Uterus (tissue), 4 donors: Measurements from ENCODE around the gene ISG15. TPM values are rescaled to one million over a fixed set of nuclear protein-coding genes. Genes with fewer than 3 reads are reported as not detected.
A peak's percentile ranks its signal among the peaks of the same experiment; 100 is the strongest.

Experiments used
- DNase-seq, 2 donors: peaks; one replicate each; pipeline ENCODE4 v3.0.0-alpha.2; 2019 to 2020
- H3K27ac ChIP-seq, 2 donors: fragments of 200-600 bp; sonication (generic); 1 replicate in 1 of 2; 2 replicates in 1 of 2; pipeline ENCODE4 v1.5.1; 2016 to 2018
- H3K27me3 ChIP-seq, 2 donors: fragments of 200-600 bp; sonication (generic); one replicate each; pipeline ENCODE4 v1.5.1; 2018 to 2019; ENCODE audit warnings: control low read depth in 1 of 2
- H3K36me3 ChIP-seq, 2 donors: fragments of 200-600 bp; sonication (generic); one replicate each; pipeline ENCODE4 v1.5.1; 2019; ENCODE audit warnings: control low read depth in 1 of 2
- H3K4me1 ChIP-seq, 2 donors: fragments of 200-600 bp; sonication (generic); one replicate each; pipeline ENCODE4 v1.5.1; 2018 to 2019; ENCODE audit warnings: control low read depth in 1 of 2
- H3K4me3 ChIP-seq, 2 donors: fragments of 200-600 bp; sonication (generic); 1 replicate in 1 of 2; 2 replicates in 1 of 2; pipeline ENCODE4 v1.5.1; 2018 to 2019; ENCODE audit warnings: mild to moderate bottlenecking in 1 of 2
- H3K9me3 ChIP-seq, 2 donors: fragments of 200-600 bp; sonication (generic); one replicate each; pipeline ENCODE4 v1.5.1; 2019; ENCODE audit warnings: control low read depth in 1 of 2
- POLR2A ChIP-seq, 2 donors: fragments of 450-650 bp; IDR thresholded peaks; one replicate each; pipeline ENCODE4 v1.6.1; 2016; ENCODE audit warnings: antibody characterized with exemption in 2 of 2, mild to moderate bottlenecking in 1 of 2, moderate library complexity in 1 of 2
- intact Hi-C: fragments of 100-400 bp; cut with DNase I; formaldehyde crosslinking; loops from one replicate; pipeline ENCODE4 v1.15.1; 2023; ENCODE audit warnings: low total_unique reads
- total RNA-seq, 4 donors: library from RNA; depleted of rRNA in 3 of 4; stranded (reverse); fragments of >200 nt in 3 of 4; gene quantifications; one replicate each; pipeline versions ENCODE4 v1.1.0 to v1.2.4, GENCODE V29; 2014 to 2023
- TF ChIP-seq, protein P1 (sequence below), 4 experiments: fragments of 200-600 bp in 2 of 4; fragments of 450-650 bp in 2 of 4; sonication (generic) in 2 of 4; IDR thresholded peaks; one replicate each; pipeline ENCODE4 v1.5.1; 2016 to 2019; ENCODE audit warnings: antibody characterized with exemption in 4 of 4, mild to moderate bottlenecking in 2 of 4, moderate library complexity in 1 of 4
- donor health status: DM: yes; HTN: yes; CAD: no.

ISG15 gene
- total RNA-seq = 10 to 100 TPM in 2 of 4 donors, 1 to 10 TPM in 2; 1.8 to 27.2 (median 15.2) TPM

DNA sequence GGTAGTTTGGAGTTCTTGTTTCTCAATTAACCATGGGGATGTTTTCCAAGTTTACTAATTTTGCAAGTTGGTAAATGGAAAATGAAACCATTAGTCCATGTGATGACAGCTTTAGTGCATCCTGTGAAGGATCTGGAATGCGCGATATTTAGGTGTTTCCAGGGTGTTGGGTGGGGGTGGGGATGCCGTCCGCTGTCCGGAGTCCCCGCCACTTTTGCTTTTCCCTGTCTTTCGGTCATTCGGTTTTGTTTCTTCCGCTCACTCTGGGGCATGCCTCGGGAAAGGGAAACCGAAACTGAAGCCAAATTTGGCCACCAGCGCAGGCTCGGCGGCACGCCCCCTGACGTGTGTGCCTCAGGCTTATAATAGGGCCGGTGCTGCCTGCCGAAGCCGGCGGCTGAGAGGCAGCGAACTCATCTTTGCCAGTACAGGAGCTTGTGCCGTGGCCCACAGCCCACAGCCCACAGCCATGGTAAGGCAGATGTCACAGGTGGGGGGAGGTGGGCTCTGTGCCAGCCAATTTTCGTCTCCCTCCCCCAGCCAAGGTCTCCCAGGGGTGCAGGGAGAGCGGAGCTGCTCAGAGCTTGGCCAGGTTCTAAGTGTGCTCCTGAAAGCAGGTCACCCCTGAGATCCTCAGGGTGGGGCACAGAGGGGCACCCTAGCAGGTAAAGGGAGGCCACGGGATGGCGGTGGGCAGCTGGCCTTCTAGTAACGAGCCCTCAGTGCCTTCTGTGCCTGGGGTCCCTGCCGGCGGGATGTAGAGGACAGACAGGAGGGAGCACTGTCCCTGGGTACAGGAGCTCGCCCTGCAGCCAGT, at the start of gene ISG15:
Gene ISG15 (plus strand): TSS at position 393 of the 817 bp plus-strand sequence. CDS start 77 bp downstream, at position 470.
- peak within 1 kb of the TSS; percentile 81 to 89 for H3K27ac ChIP-seq
- no peaks in the 10 kb centered on the region for H3K9me3 ChIP-seq
- H3K4me1 ChIP-seq = no peaks in the 10 kb centered on the region
- no peaks in the 10 kb centered on the region for H3K27me3 ChIP-seq
- intact Hi-C loops = no loop called here
- peak; percentile 91 for DNase-seq
- TF ChIP-seq, protein P1, sequence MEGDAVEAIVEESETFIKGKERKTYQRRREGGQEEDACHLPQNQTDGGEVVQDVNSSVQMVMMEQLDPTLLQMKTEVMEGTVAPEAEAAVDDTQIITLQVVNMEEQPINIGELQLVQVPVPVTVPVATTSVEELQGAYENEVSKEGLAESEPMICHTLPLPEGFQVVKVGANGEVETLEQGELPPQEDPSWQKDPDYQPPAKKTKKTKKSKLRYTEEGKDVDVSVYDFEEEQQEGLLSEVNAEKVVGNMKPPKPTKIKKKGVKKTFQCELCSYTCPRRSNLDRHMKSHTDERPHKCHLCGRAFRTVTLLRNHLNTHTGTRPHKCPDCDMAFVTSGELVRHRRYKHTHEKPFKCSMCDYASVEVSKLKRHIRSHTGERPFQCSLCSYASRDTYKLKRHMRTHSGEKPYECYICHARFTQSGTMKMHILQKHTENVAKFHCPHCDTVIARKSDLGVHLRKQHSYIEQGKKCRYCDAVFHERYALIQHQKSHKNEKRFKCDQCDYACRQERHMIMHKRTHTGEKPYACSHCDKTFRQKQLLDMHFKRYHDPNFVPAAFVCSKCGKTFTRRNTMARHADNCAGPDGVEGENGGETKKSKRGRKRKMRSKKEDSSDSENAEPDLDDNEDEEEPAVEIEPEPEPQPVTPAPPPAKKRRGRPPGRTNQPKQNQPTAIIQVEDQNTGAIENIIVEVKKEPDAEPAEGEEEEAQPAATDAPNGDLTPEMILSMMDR (IDR thresholded peaks at IDR 0.05) = peak in 1 of 4 experiments; percentile 32
- peak; percentile 76 to 98 for TF ChIP-seq POLR2A (IDR thresholded peaks at IDR 0.05)
- H3K36me3 ChIP-seq = no peaks in the 10 kb centered on the region
- peak within 1 kb of the TSS; percentile 54 to 58 for H3K4me3 ChIP-seq

DNA sequence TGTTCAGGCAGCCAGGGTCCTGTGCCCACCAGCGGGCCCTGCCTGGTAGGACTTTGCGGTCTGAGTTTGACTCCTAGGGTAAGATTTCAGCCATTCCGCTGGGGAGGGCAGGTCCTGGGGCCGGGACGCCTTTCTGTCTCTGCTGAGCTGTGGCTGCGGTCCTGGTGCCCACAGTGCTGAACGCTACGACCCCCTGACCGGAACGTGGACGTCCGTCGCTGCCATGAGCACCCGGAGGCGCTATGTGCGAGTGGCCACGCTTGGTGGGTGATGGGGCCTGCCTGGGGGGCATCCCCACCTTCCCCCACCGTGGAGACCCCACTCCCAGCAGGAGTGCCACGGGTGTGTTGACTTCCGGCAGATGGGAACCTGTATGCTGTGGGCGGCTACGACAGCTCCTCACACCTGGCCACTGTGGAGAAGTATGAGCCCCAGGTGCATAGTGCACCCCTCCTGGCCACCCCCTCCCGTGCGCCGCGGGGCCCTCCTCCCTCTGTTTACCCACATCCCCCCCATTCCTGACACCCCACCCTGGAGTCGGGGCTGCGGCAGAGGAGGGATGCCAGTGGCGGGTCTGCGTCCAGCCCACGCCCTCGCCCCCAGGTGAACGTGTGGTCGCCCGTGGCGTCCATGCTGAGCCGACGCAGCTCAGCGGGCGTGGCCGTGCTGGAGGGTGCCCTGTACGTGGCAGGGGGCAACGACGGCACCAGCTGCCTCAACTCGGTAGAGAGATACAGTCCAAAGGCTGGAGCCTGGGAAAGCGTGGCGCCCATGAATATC, 49.4 kb upstream of the ISG15 start:
- DNase-seq = no peak
- no peaks in the 10 kb centered on the region for H3K27me3 ChIP-seq
- no peaks in the 10 kb centered on the region for H3K36me3 ChIP-seq
- intact Hi-C loops = no loop called here
- no peaks in the 10 kb centered on the region for H3K9me3 ChIP-seq
- H3K4me3 ChIP-seq = no peak overlapping the region
- no peak overlapping the region for H3K27ac ChIP-seq
- TF ChIP-seq, protein P1 (IDR thresholded peaks at IDR 0.05) = no peak
- no peak for TF ChIP-seq POLR2A (IDR thresholded peaks at IDR 0.05)
- H3K4me1 ChIP-seq = peaks cover 0 to 12% of the 10 kb centered on the region in 2 donors

DNA sequence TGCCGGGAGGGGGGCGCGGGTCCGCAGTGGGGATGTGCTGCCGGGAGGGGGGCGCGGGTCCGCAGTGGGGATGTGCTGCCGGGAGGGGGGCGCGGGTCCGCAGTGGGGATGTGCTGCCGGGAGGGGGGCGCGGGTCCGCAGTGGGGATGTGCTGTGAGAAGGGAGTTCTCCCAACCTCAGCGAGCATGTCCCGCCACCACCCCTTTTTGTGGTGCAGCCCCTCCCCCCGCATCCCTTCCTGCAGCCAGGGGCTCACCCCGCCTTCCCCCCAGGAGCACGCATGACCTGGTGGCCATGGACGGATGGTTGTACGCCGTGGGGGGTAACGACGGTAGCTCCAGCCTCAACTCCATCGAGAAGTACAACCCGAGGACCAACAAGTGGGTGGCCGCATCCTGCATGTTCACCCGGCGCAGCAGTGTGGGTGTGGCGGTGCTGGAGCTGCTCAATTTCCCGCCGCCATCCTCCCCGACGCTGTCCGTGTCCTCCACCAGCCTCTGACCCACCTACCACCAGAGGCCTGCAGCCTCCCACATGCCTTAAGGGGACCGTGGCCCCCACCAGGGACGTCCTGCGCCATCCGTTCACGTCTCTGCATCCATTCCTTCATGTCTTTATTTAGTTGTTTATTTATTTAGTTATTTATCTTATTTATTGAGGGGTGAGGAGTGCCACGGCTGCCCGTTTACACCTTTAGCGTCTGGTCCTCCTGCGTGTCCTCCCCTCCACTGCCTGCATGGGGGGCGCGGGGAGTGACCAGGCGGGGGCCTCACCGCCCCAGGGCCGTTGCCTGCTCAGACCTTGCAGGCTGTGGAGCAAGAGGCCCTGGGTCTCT, 48.4 kb upstream of the ISG15 start:
- no peaks in the 10 kb centered on the region for H3K36me3 ChIP-seq
- no peak overlapping the region for H3K4me3 ChIP-seq
- DNase-seq = no peak
- no peak for TF ChIP-seq POLR2A (IDR thresholded peaks at IDR 0.05)
- TF ChIP-seq, protein P1 (IDR thresholded peaks at IDR 0.05) = no peak
- H3K27me3 ChIP-seq = no peaks in the 10 kb centered on the region
- peaks cover 0 to 7% of the 10 kb centered on the region in 2 donors for H3K4me1 ChIP-seq
- H3K27ac ChIP-seq = no peak overlapping the region
- H3K9me3 ChIP-seq = no peaks in the 10 kb centered on the region
- intact Hi-C loops = no loop called here

DNA sequence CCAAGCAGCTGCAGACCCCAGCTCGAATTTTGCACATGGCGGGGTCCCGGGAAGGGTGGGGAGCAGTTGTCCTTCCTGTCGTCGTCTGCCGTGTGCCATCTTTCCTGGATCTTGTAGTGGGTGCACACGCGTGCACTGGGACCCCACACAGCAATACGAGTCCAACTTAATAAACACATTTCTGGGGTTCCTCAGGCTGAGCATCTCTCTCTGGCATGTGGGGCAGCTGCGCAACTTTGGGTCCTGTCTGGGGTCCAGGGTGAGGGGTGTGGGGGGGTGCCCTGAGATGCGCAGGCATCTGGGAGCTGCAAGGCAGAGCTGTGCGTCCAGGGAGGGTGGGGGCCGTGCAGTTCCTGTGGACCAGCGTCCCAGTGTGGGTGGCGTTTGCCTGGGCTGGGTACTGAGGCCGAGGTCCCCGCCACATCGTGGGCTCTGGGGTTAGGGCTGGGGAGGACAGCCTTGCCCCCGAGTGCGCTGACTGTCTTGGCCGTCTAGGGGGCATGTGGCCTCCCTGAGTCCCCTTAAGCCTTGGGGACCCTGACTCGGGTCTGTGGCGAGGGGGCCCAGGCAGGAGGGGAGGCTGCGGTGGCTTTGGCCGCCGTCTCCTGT, 47.7 kb upstream of the ISG15 start:
- H3K27ac ChIP-seq = no peak overlapping the region
- no peaks in the 10 kb centered on the region for H3K36me3 ChIP-seq
- no peak overlapping the region for H3K4me3 ChIP-seq
- intact Hi-C loops = no loop called here
- peaks cover 0 to 7% of the 10 kb centered on the region in 2 donors for H3K4me1 ChIP-seq
- TF ChIP-seq POLR2A (IDR thresholded peaks at IDR 0.05) = no peak
- TF ChIP-seq, protein P1 (IDR thresholded peaks at IDR 0.05) = no peak
- DNase-seq = no peak
- H3K27me3 ChIP-seq = peaks cover 3 to 4% of the 10 kb centered on the region in 2 donors
- no peaks in the 10 kb centered on the region for H3K9me3 ChIP-seq
